H1 (cell line): ENCODE measurements around the gene MAP6. TPM values are rescaled to one million over a fixed set of nuclear protein-coding genes. Genes with fewer than 3 reads are reported as not detected.

ENCODE experiments used
- CBX8 ChIP-seq: fragments of 300-800, 300-1000 bp; sonication (generic); IDR thresholded peaks from 2 replicates; pipeline ENCODE4 v1.7.1; 2016; ENCODE audit warnings: low read depth, low read length, borderline replicate concordance
- CEBPB ChIP-seq: IDR thresholded peaks from 2 replicates; pipeline ENCODE4 v1.6.1; 2012; ENCODE audit warnings: low read depth, low read length
- CHD2 ChIP-seq: IDR thresholded peaks from 2 replicates; pipeline ENCODE4 v1.6.1; 2012; ENCODE audit warnings: low read length, improper control_type of control experiment
- CREB1 ChIP-seq: IDR thresholded peaks from 2 replicates; pipeline ENCODE4 v1.6.1; 2012; ENCODE audit warnings: inconsistent platforms
- CTBP2 ChIP-seq: IDR thresholded peaks from 2 replicates; pipeline ENCODE4 v1.7.0; 2011; ENCODE audit warnings: borderline replicate concordance, mild to moderate bottlenecking, moderate library complexity, mixed read lengths, low read length; ENCODE audit not compliant: insufficient read depth, insufficient read length
- CTCF ChIP-seq, 3 experiments: IDR thresholded peaks; 1 replicate in 2 of 3; 2 replicates in 1 of 3; pipeline versions ENCODE4 v1.5.1 to v1.6.1; 2011; ENCODE audit warnings: low read length in 3 of 3, mild to moderate bottlenecking in 3 of 3, inconsistent platforms in 2 of 3, low read depth in 1 of 3, moderate library complexity in 1 of 3; ENCODE audit not compliant: insufficient read depth in 1 of 3; ENCODE audit errors: control extremely low read depth in 1 of 3
- EP300 ChIP-seq, 2 experiments: IDR thresholded peaks; 1 replicate in 1 of 2; 2 replicates in 1 of 2; pipeline ENCODE4 v1.6.1; 2011 to 2012; ENCODE audit warnings: low read depth in 2 of 2, low read length in 2 of 2, mild to moderate bottlenecking in 2 of 2, borderline replicate concordance in 1 of 2, inconsistent platforms in 1 of 2, moderate library complexity in 1 of 2
- FOSL1 ChIP-seq: IDR thresholded peaks from 2 replicates; pipeline ENCODE4 v1.6.1; 2011; ENCODE audit warnings: mild to moderate bottlenecking, low read depth, low read length, moderate library complexity; ENCODE audit not compliant: insufficient read depth
- HDAC2 ChIP-seq, 2 experiments: fragments of 300-600 bp in 1 of 2; sonication (generic) in 1 of 2; IDR thresholded peaks; 2 replicates each; pipeline ENCODE4 v1.6.1; 2011 to 2012; ENCODE audit warnings: low read depth in 2 of 2, low read length in 2 of 2, mild to moderate bottlenecking in 2 of 2, moderate library complexity in 2 of 2, borderline replicate concordance in 1 of 2, inconsistent platforms in 1 of 2
- KDM1A ChIP-seq: fragments of 200-600, 300-600 bp; sonication (generic); IDR thresholded peaks from 2 replicates; pipeline ENCODE4 v1.7.1; 2016; ENCODE audit warnings: mild to moderate bottlenecking, low read length, borderline replicate concordance
- NRF1 ChIP-seq: IDR thresholded peaks from 2 replicates; pipeline ENCODE4 v1.6.1; 2011; ENCODE audit warnings: mild to moderate bottlenecking, low read depth, low read length, improper control_type of control experiment
- SIN3A ChIP-seq, 2 experiments: IDR thresholded peaks in 1 of 2; conservative IDR thresholded peaks in 1 of 2; 2 replicates each; pipeline ENCODE4 v1.6.1; 2011 to 2012; ENCODE audit warnings: low read length in 2 of 2, improper control_type of control experiment in 1 of 2, low read depth in 1 of 2, mild to moderate bottlenecking in 1 of 2
- SP1 ChIP-seq: IDR thresholded peaks from 2 replicates; pipeline ENCODE4 v1.6.1; 2011; ENCODE audit warnings: low read depth, low read length
- SUZ12 ChIP-seq: fragments of 200-600 bp; sonication (generic); IDR thresholded peaks from 2 replicates; pipeline ENCODE4 v1.6.1; 2012; ENCODE audit warnings: mild to moderate bottlenecking, inconsistent platforms, low read length, moderate library complexity, mixed read lengths
- TBP ChIP-seq: IDR thresholded peaks from 2 replicates; pipeline ENCODE4 v1.6.1; 2011; ENCODE audit warnings: low read depth, low read length, improper control_type of control experiment
- ZNF274 ChIP-seq: IDR thresholded peaks from 2 replicates; pipeline ENCODE4 v1.7.0; 2012; ENCODE audit warnings: low read length, borderline replicate concordance; ENCODE audit errors: extremely low read depth
- polyA plus RNA-seq, 7 experiments: library from polyadenylated mRNA; depleted of rRNA in 3 of 7; stranded (reverse) in 5 of 7; unstranded in 2 of 7; fragments of >200 nt in 5 of 7; fragments of 200-250 nt in 2 of 7; gene quantifications; 1 replicate in 5 of 7; 2 replicates in 1 of 7; 4 replicates in 1 of 7; pipeline versions ENCODE4 v1.2.1 to v1.2.3, GENCODE V29; 2011 to 2013; ENCODE audit warnings: missing spikeins in 2 of 7, mixed read lengths in 2 of 7
- total RNA-seq: library from RNA; stranded (reverse); fragmentation: NEBNext Ultra II Directional; extraction: Animal tissue kit (Norgen Biotek cat#: 25700); gene quantifications from 2 replicates; pipeline ENCODE4 v1.2.1, GENCODE V29; 2021

Gene MAP6
- total and polyA plus RNA-seq, 2 of the 8 experiments (the other 6 are each of a cell fraction or from before 2014, with no cell fraction given) = 0.54 to 0.89 TPM

- TF ChIP-seq FOSL1 (no peak), CTBP2 (no peak), HDAC2 (IDR thresholded peaks at IDR 0.05; ENCODE audit: borderline replicate concordance in 1 of 2, low read depth in 2 of 2, low read length in 2 of 2) (0 out of 4 replicates have a peak, but pooled peaks of 1 of the 2 experiments have one; percentile 42), EP300 (IDR thresholded peaks at IDR 0.05; ENCODE audit: borderline replicate concordance in 1 of 2, low read depth in 2 of 2, low read length in 2 of 2) (peak in 1 of 2 experiments; percentile 38; a peak in 1 of 3 replicates), TBP (peak; percentile 63; the same call in 1 of the 2 replicates), SUZ12 (no peak), ZNF274 (no peak), CEBPB (no peak), SP1 (peak; percentile 61; the same call in 1 of the 2 replicates), SIN3A (conservative IDR thresholded peaks at IDR 0.05 in 1 of 2, IDR thresholded peaks at IDR 0.05 in 1 of 2; ENCODE audit: low read depth in 1 of 2, low read length in 2 of 2) (peak in 1 of 2 experiments; percentile 83; a peak in 2 of 4 replicates), CREB1 (no peak; the same call in 1 of the 2 replicates), NRF1 (no peak), KDM1A (peak; percentile 12; the same call in 1 of the 2 replicates), CTCF (IDR thresholded peaks at IDR 0.05; ENCODE audit: control extremely low read depth in 1 of 3, insufficient read depth in 1 of 3, low read depth in 1 of 3, low read length in 3 of 3) (no peak), CHD2 (0 out of 2 replicates have a peak, but pooled peaks have one; percentile 20), CBX8 (no peak)
These were observed 105.9 kb downstream of the MAP6 start (continued) for GRCh38 chr11:75562836-75563484.
